WTC11 (cell line): ENCODE data around the gene CACNA1C. TPM values are rescaled to one million over a fixed set of nuclear protein-coding genes. Genes with fewer than 3 reads are reported as not detected.

Experiments
- ATAC-seq: fragments of 200-7000 bp; cut with Tn5 transposase; 2 replicates; pipeline ENCODE4 v1.10.0; 2021; ENCODE audit warnings: mild to moderate bottlenecking, moderate library complexity
- CTCF ChIA-PET: fragments of 300-600 bp; sonication (Branson Sonifier 250); formaldehyde crosslinking; loops from one replicate; lab custom pipeline; 2021; ENCODE audit warnings: antibody characterized with exemption; lab: Charles Lee
- POLR2A ChIA-PET: fragments of 350-600 bp; sonication (Branson Sonifier 250); formaldehyde crosslinking; loops from one replicate; lab custom pipeline; 2021; ENCODE audit warnings: antibody characterized with exemption; lab: Charles Lee
- DNase-seq: peaks from one replicate; pipeline ENCODE4 v3.0.0; 2021; ENCODE audit warnings: low spot score
- H3K27ac Mint-ChIP-seq: 2 replicates; pipeline ENCODE4 v1.8.0; 2021; ENCODE audit warnings: mixed read lengths
- H3K27me3 Mint-ChIP-seq: 2 replicates; pipeline ENCODE4 v1.8.0; 2021; ENCODE audit warnings: low read depth, mild to moderate bottlenecking, moderate library complexity, mixed read lengths
- H3K36me3 Mint-ChIP-seq: 2 replicates; pipeline ENCODE4 v1.8.0; 2021; ENCODE audit warnings: mixed read lengths
- H3K4me1 Mint-ChIP-seq: 2 replicates; pipeline ENCODE4 v1.8.0; 2022; ENCODE audit warnings: mixed read lengths
- H3K4me3 Mint-ChIP-seq: 2 replicates; pipeline ENCODE4 v1.8.0; 2021; ENCODE audit warnings: mild to moderate bottlenecking, moderate library complexity, mixed read lengths
- H3K9me3 Mint-ChIP-seq: 2 replicates; pipeline ENCODE4 v1.8.0; 2021; ENCODE audit warnings: mixed read lengths
- ATF1 ChIP-seq: sonication (generic); formaldehyde crosslinking; IDR thresholded peaks from 2 replicates; pipeline ENCODE4 v1.8.1; 2023; ENCODE audit warnings: mild to moderate bottlenecking, moderate library complexity, missing genetic modification reagents
- ATF3 ChIP-seq: sonication (generic); formaldehyde crosslinking; conservative IDR thresholded peaks from 2 replicates; pipeline ENCODE4 v1.8.1; 2022; ENCODE audit warnings: mild to moderate bottlenecking, missing genetic modification reagents
- ATF6 ChIP-seq: sonication (generic); formaldehyde crosslinking; IDR thresholded peaks from 2 replicates; pipeline ENCODE4 v1.8.1; 2023; ENCODE audit warnings: mild to moderate bottlenecking, missing genetic modification reagents
- CBFB ChIP-seq: sonication (generic); formaldehyde crosslinking; IDR thresholded peaks from 2 replicates; pipeline ENCODE4 v1.8.1; 2022; ENCODE audit warnings: mild to moderate bottlenecking, low read depth, missing genetic modification reagents
- CDX4 ChIP-seq: fragments of 250-450 bp; sonication (Bioruptor Pico); IDR thresholded peaks from 2 replicates; pipeline ENCODE4 v1.9.0; 2021; ENCODE audit warnings: moderate library complexity, mild to moderate bottlenecking, inconsistent platforms, borderline replicate concordance
- E2F5 ChIP-seq: sonication (generic); formaldehyde crosslinking; IDR thresholded peaks from 2 replicates; pipeline ENCODE4 v1.8.1; 2022; ENCODE audit warnings: mild to moderate bottlenecking, moderate library complexity, missing genetic modification reagents
- EMX1 ChIP-seq: fragments of 250-450 bp; sonication (Bioruptor Pico); IDR thresholded peaks from 2 replicates; pipeline ENCODE4 v1.8.0; 2021; ENCODE audit warnings: mild to moderate bottlenecking
- ETV6 ChIP-seq: sonication (generic); formaldehyde crosslinking; IDR thresholded peaks from 2 replicates; pipeline ENCODE4 v1.8.1; 2022; ENCODE audit warnings: mild to moderate bottlenecking, missing genetic modification reagents
- FOXJ3 ChIP-seq: sonication (generic); formaldehyde crosslinking; IDR thresholded peaks from 2 replicates; pipeline ENCODE4 v1.9.0; 2021; ENCODE audit warnings: missing genetic modification reagents, mild to moderate bottlenecking, borderline replicate concordance
- FOXP1 ChIP-seq: sonication (generic); formaldehyde crosslinking; IDR thresholded peaks from 2 replicates; pipeline ENCODE4 v1.8.0; 2022; ENCODE audit warnings: missing genetic modification reagents, mild to moderate bottlenecking, moderate library complexity, borderline replicate concordance
- KAT7 ChIP-seq: sonication (generic); formaldehyde crosslinking; IDR thresholded peaks from 2 replicates; pipeline ENCODE4 v1.8.1; 2023; ENCODE audit warnings: missing genetic modification reagents, mild to moderate bottlenecking, borderline replicate concordance
- MAX ChIP-seq: sonication (generic); formaldehyde crosslinking; IDR thresholded peaks from 2 replicates; pipeline ENCODE4 v1.8.0; 2022; ENCODE audit warnings: mild to moderate bottlenecking, missing genetic modification reagents
- NFE2L1 ChIP-seq: sonication (generic); formaldehyde crosslinking; IDR thresholded peaks from 2 replicates; pipeline ENCODE4 v1.8.1; 2023; ENCODE audit warnings: missing genetic modification reagents
- PRRX2 ChIP-seq: fragments of 250-450 bp; sonication (Bioruptor Pico); IDR thresholded peaks from 2 replicates; pipeline ENCODE4 v1.8.0; 2021; ENCODE audit warnings: mild to moderate bottlenecking
- SMAD4 ChIP-seq: sonication (generic); formaldehyde crosslinking; IDR thresholded peaks from 2 replicates; pipeline ENCODE4 v1.8.0; 2022; ENCODE audit warnings: mild to moderate bottlenecking, missing genetic modification reagents
- SOX15 ChIP-seq: fragments of 250-450 bp; sonication (Bioruptor Pico); IDR thresholded peaks from 2 replicates; pipeline ENCODE4 v1.9.0; 2021; ENCODE audit warnings: mild to moderate bottlenecking
- STAT6 ChIP-seq: sonication (generic); formaldehyde crosslinking; conservative IDR thresholded peaks from 2 replicates; pipeline ENCODE4 v1.8.1; 2023; ENCODE audit warnings: mild to moderate bottlenecking, low read depth, missing genetic modification reagents, moderate library complexity
- ZNF232 ChIP-seq: sonication (generic); formaldehyde crosslinking; IDR thresholded peaks from 2 replicates; pipeline ENCODE4 v1.8.0; 2022; ENCODE audit warnings: mild to moderate bottlenecking, missing genetic modification reagents
- ZNF425 ChIP-seq: fragments of 250-450 bp; sonication (Bioruptor Pico); conservative IDR thresholded peaks from 2 replicates; pipeline ENCODE4 v1.9.0; 2021; ENCODE audit warnings: mild to moderate bottlenecking
- ZSCAN18 ChIP-seq: fragments of 250-450 bp; sonication (Bioruptor Pico); IDR thresholded peaks from 2 replicates; pipeline ENCODE4 v2.1.2; 2022; ENCODE audit warnings: mild to moderate bottlenecking, moderate library complexity
- total RNA-seq: library from RNA; stranded (reverse); gene quantifications from 3 replicates; pipeline ENCODE4 v1.2.3, GENCODE V29; 2021

The CACNA1C gene
- total RNA-seq, 1 experiment from 2014 or later = 1.7 TPM

GRCh38 chr12:2319737-2320506 is 267.1 kb downstream of the CACNA1C start:
- Mint-ChIP-seq H3K4me1 (peaks cover 6% of the 10 kb centered on the region), H3K4me3 (no peak overlapping the region), H3K36me3 (no peaks in the 10 kb centered on the region), H3K27me3 (no peaks in the 10 kb centered on the region), H3K27ac (peak overlapping the region; percentile 81; the same call in 1 of the 2 replicates), H3K9me3 (no peaks in the 10 kb centered on the region)
- ATAC-seq = no peak
- TF ChIP-seq ZSCAN18 (CRISPR knock-in tag) (no peak), SOX15 (CRISPR knock-in tag) (no peak), PRRX2 (CRISPR knock-in tag) (no peak), NFE2L1 (CRISPR knock-in tag) (no peak), CBFB (CRISPR knock-in tag) (no peak)
- DNase-seq = no peak
- ChIA-PET POLR2A (no interaction called here), CTCF (interaction anchor here (0.6 kb wide), 1 partner anchor 116 kb away, joined by 3 read pairs; no protein-coding TSS in a partner anchor)

GRCh38 chr12:2320841-2321240 is 268.1 kb downstream of the CACNA1C start:
- CTCF ChIA-PET = no interaction called here
- no peak overlapping the region for H3K4me3 Mint-ChIP-seq
- H3K27ac Mint-ChIP-seq = no peak overlapping the region
- H3K9me3 Mint-ChIP-seq = no peaks in the 10 kb centered on the region
- no peaks in the 10 kb centered on the region for H3K36me3 Mint-ChIP-seq
- H3K4me1 Mint-ChIP-seq = peaks cover 6% of the 10 kb centered on the region
- no peaks in the 10 kb centered on the region for H3K27me3 Mint-ChIP-seq
- POLR2A ChIA-PET = interaction anchor here (0.7 kb wide), 1 partner anchor 15 kb away, joined by 3 read pairs; no protein-coding TSS in a partner anchor
- no peak for DNase-seq
- no peak for TF ChIP-seq ATF3 (CRISPR knock-in tag)
- no peak for TF ChIP-seq FOXP1 (CRISPR knock-in tag)
- no peak for TF ChIP-seq CDX4 (CRISPR knock-in tag)
- no peak for TF ChIP-seq ZNF425 (CRISPR knock-in tag)
- TF ChIP-seq STAT6 = no peak
- TF ChIP-seq ZNF232 (CRISPR knock-in tag) = no peak
- TF ChIP-seq ATF6 (CRISPR knock-in tag) = no peak
- no peak for TF ChIP-seq ETV6 (CRISPR knock-in tag)
- no peak for TF ChIP-seq KAT7
- no peak for TF ChIP-seq CBFB (CRISPR knock-in tag)
- no peak for TF ChIP-seq E2F5 (CRISPR knock-in tag)
- no peak for TF ChIP-seq MAX (CRISPR knock-in tag)
- TF ChIP-seq EMX1 (CRISPR knock-in tag) = no peak
- no peak for TF ChIP-seq ATF1 (CRISPR knock-in tag)
- no peak for TF ChIP-seq SMAD4
- TF ChIP-seq FOXJ3 = no peak
- no peak for ATAC-seq
